HG02571 (cell line): ENCODE data around the gene RABEP2.
A peak's percentile ranks its signal among the peaks of the same experiment; 100 is the strongest.
"Not testable (repeated sequence)": the region's sequence is repeated elsewhere in the genome, so short reads cannot be mapped to it uniquely, and the experiment has no call there.

ENCODE experiments used
- ATAC-seq: cut with Tn5 transposase; IDR thresholded peaks from one replicate; pipeline ENCODE4 v1.9.1; 2021; ENCODE audit warnings: mild to moderate bottlenecking, moderate library complexity; ENCODE audit not compliant: unreplicated experiment

Gene RABEP2

DNA sequence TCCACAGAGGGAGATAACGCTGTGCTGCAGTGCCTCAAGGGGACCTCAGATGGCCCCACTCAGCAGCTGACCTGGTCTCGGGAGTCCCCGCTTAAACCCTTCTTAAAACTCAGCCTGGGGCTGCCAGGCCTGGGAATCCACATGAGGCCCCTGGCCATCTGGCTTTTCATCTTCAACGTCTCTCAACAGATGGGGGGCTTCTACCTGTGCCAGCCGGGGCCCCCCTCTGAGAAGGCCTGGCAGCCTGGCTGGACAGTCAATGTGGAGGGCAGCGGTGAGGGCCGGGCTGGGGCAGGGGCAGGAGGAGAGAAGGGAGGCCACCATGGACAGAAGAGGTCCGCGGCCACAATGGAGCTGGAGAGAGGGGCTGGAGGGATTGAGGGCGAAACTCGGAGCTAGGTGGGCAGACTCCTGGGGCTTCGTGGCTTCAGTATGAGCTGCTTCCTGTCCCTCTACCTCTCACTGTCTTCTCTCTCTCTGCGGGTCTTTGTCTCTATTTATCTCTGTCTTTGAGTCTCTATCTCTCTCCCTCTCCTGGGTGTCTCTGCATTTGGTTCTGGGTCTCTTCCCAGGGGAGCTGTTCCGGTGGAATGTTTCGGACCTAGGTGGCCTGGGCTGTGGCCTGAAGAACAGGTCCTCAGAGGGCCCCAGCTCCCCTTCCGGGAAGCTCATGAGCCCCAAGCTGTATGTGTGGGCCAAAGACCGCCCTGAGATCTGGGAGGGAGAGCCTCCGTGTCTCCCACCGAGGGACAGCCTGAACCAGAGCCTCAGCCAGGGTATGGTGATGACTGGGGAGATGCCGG is 7.5 kb upstream of the RABEP2 start:
- ATAC-seq = no peak

DNA sequence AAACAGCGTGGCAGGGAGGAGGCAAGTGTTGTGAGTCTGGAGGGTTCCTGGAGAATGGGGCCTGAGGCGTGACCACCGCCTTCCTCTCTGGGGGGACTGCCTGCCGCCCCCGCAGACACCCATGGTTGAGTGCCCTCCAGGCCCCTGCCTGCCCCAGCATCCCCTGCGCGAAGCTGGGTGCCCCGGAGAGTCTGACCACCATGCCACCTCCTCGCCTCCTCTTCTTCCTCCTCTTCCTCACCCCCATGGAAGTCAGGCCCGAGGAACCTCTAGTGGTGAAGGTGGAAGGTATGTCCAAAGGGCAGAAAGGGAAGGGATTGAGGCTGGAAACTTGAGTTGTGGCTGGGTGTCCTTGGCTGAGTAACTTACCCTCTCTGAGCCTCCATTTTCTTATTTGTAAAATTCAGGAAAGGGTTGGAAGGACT is 6.8 kb upstream of the RABEP2 start, which contains the start of gene CD19:
TSS of gene CD19 (plus strand) at position 171 of the 425 bp plus-strand sequence. CDS start at position 201, 30 bp downstream.
- no peak for ATAC-seq

DNA sequence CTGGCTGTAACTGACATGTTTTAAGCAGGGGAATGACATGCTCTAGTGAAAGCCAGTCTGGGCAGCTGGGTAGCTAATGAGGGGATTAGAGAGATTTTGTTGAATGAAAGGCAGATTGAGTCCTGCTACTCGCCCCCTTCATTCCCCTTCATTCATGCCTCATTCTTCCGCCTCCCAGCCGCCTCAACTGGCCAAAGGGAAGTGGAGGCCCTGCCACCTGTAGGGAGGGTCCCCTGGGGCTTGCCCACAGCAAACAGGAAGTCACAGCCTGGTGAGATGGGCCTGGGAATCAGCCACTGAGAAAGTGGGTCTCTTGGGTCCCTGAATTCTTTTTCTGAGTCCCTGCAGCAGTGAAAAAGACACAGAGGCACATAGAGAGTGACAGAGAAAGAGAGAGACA is 5.6 kb upstream of the RABEP2 start:
- ATAC-seq = no peak

DNA sequence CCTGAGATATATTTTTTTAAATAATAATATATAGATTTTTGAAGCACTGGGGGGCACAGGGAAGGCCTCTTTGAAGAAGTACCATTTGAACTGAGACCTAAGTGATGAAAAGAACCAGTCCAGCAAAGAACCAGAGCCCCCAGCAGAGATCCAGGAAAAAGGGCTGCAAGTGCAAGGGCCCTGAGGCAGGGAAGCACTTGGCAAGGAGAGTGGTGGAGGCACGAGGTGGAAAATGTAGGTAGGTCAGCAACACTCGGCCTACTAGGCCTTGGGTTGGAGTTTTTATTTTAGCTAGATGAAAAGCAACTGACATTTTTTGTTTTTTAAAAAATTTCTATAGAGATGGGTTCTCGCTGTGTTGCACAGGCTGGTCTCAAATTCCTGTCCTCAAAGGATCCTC is 5.2 kb upstream of the RABEP2 start:
- no peak for ATAC-seq

DNA sequence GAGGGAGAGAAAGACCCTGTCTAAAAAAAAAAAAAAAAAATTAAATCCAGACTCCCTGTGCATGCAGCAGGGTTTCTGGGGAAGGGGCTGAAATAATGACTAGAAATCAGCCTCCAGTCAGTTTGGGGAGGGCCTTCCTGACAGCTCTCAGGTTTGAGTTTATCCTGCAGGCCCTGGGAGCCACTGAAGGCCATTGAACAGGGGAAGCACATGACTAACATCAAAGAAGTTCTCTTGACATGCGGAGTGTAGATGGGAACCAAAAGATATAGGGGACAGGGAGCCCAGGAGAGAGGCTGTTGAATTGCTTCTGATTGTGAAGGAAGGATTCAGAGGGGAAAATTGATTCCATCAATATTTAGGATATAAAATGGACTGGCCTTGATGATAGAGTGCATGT is 2.8 kb upstream of the RABEP2 start:
- no peak for ATAC-seq

DNA sequence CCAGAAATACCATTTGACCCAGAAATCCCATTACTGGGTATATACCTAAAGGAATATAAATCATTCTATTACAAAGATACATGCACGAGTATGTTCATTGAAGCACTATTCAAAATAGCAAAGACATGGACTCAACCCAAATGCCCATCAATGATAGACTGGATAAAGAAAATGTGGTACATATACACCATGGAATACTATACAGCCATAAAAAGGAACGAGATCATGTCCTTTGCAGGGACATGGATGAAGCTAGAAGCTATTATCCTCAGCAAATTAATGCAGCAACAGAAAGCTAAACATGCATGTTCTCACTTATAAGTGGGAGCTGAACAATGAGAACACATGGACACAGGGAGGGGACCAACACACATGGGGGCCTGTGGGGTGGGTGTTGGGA is 1.2 kb upstream of the RABEP2 start:
- not testable (repeated sequence) for ATAC-seq

DNA sequence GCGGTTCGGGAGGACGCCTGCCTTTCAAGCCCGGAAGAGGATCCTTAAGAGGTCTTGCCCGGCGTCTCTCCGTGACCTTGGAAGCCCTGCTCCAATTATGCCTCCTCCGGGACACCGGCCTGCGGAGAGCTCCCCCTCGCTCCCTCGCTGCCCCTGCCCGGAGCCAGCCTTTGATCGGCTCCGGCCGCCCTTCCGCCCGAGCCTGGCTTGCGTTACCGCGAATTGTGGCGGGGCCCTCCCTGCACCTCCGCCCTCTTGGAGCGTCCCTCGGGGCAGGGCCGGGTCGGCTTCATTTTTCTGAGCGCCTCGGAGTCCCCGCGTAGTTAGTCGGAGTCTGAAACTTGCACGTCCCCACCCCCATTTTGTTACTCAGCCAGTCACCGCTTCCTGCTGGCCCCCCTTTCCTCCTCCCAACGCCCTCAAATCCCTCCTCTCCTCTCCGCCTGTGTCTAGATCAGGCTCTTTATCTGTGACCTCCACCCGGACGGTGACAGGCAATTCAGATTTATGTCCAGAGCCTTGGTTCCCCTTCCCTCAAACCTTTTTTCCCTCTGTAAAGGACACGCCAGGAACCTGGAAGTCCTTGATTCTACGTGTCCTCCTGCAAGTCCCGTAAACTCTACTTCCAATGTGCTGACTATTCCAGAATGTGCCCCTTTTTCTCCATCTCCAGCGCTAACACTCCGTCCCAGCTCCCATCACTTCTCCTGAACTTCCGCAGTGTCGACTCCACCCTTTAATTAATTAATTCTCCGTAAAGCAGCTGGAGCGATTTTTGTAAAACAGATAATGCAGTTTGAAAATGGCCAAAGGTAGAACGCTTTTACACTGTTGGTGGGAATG is 569 bp upstream of the RABEP2 start:
- ATAC-seq = peak; percentile 26

DNA sequence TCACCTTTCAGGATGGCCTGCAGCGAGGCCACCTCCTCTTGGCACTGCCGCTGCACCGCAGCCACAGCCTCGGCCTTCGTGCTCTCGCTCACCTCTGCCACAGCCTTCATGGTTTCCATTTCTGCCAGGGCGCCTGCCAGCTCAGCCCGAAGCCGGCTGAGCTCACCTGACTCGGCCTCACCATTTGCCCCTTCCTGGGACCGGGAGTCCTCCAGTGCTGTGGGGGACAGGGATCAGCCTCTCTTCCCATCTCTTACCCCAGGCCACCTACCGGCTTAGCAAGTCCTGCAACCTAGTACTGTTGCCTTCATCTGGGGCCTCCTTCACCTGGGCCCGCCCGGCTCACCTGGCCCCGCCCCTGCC is 658 bp downstream of the RABEP2 start:
- ATAC-seq = peak; percentile 5

DNA sequence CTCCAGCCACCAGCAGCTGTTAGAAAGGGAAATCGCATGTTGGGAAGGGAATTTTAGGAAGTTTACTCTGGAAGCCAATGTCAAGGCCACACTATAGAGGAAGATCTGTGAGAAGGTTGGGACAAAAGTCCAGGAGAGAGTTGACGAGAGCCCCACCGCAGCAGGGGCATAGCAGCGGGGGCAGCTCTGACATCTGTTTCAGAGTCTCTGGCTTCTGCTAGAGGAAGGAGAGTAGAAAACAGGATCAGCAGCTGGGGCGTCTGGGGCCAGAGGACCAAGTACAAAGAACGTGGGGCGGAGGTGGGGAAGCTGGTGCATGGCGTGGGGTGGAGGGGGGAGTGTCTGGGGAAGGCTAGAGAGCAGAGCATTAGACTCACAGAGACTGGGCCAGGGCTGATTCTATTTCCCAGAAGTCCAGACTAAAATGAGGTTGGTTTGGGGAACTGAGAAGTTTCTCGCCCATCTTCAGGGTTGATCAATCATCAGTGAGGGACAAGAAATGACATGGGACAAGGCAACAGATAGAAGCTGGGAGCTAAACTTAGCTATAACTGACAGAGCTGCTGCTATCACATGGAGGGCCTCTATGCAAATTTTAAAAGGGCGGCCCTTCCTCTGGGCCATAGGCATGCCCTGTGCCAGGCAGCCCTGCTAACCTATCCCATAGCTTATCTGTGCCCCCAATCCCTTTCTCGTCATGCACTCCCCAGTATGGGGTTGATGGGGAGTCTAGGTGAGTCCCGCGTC is 1.2 kb downstream of the RABEP2 start:
- ATAC-seq = peak; percentile 38

DNA sequence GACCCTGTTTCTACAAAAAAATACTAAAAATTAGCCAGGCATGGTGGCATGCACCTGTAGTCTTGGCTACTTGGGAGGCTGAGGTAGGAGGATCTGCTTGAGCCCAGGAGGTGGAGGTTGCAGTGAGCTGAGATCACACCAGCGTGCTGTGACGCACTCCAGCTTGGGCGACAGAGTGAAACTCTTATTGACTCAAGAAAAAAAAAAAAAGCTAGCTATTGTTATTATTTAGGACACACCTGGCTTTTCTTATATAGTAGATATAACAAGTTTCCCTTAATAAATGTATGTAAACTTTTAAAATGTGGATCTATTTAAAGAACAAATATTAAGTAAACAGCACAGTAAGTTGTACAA is 1.8 kb downstream of the RABEP2 start:
- no peak for ATAC-seq

DNA sequence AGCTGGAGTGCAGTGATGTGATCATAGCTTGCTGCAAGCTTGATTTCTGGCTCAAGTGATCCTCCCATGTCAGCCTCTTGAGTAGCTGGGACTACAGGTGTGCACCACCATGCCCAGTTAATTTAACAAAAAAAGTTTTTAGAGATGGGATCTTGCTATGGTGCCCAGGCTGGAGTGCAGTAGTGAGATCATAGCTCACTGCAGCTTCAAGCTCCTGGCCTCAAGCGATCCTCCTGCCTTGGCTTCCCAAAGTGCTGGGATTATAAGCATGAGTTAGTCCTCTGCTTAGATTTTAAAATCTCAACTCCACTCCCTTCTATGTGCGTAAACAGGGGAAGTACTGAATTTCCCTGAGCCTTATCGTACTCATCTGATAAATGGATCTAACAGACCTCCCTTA is 6.3 kb downstream of the RABEP2 start:
- no peak for ATAC-seq

DNA sequence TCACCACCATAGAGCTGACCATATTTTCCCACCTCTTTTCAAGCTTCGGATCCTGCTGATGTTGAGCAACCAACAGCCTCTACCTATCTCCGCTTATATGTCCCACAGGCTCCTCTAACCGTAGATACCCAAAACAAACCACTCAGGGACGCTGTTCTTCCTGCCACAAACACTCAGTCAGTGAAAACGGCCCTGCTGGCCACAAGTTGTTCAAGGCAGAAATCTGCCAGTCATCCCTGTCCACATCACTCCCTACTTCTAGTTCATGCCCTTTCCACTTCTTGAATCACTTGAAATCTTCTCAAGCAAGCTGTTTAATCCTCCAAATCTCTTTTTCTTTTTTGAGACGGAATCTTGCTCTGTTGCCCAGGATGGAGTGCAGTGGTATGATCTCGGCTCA is 7.9 kb downstream of the RABEP2 start:
- no peak for ATAC-seq

DNA sequence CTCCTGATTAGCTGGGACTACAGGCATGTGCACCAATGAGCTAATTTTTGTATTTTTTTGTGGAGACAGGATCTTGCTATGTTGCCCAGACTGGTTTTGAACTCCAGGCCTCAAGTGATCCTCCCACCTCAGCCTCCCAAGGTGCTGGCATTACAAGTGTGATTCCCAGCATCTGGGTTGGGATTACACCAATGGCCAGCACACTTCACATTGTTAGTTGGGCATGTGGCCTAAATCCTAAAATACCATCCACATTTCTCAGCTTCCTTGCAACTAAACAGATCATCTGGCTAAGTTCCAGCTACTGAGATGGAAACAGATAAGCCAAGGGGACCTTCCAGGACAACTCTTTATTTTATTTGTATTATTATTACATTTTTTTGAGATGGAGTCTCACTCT is 9.9 kb downstream of the RABEP2 start:
- ATAC-seq = no peak

DNA sequence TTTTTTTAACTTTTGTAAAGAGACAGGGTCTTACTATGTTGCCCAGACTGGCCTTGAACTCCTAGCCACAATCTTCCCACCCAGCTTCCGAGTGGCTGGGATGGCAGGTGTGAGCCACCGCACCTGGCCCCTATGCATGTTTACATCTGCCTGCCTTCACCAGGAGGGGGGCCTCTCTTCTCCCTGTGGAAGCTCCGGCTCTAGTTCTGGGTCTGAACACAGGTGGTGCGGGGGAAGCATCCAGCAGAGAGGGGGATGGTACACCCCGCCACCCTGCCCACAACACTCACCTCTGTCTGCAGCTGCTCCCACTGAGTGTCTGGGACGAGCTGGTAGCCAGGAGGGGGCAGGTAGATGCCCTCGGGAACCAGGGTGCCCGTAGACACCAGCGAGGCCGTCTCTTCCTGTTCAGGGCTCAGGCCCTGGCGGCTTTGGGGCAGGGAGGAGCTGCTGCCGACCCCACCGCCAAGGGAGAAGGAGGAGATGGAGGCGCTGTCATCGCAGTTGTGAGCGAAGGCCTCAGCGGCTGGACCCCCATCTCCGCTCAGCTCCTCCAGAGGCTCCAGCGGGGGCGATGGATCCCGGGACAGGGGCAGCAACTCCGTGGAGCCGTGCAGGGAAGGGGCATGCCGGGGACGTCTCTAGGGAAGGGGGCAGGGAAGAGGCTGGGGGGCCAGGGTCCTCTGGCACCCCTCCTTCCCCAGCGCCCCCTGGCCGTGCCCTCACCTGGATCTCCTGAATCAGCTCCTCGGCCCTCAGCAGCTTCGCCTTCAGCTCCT is 10.9 kb downstream of the RABEP2 start:
- ATAC-seq = no peak

DNA sequence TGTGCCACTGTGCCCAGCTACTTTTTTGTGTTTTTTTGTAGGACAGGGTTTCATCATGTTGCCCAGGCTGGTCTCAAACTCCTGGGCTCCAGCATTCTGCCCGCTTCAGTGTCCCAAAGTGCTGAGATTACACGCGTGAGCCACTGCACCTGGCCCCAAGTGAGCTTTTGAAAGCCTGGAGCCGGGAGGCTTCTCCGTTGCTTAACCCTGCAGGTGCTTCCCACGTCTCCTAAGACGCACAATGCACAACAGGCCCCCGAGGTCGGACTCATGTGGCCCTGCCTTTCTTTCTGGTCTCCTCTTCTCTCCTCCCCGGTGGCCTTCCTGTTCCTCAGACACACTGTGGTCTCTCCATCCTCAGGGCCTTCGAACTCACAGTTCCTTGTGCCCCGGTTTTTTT is 12.5 kb downstream of the RABEP2 start:
- no peak for ATAC-seq

DNA sequence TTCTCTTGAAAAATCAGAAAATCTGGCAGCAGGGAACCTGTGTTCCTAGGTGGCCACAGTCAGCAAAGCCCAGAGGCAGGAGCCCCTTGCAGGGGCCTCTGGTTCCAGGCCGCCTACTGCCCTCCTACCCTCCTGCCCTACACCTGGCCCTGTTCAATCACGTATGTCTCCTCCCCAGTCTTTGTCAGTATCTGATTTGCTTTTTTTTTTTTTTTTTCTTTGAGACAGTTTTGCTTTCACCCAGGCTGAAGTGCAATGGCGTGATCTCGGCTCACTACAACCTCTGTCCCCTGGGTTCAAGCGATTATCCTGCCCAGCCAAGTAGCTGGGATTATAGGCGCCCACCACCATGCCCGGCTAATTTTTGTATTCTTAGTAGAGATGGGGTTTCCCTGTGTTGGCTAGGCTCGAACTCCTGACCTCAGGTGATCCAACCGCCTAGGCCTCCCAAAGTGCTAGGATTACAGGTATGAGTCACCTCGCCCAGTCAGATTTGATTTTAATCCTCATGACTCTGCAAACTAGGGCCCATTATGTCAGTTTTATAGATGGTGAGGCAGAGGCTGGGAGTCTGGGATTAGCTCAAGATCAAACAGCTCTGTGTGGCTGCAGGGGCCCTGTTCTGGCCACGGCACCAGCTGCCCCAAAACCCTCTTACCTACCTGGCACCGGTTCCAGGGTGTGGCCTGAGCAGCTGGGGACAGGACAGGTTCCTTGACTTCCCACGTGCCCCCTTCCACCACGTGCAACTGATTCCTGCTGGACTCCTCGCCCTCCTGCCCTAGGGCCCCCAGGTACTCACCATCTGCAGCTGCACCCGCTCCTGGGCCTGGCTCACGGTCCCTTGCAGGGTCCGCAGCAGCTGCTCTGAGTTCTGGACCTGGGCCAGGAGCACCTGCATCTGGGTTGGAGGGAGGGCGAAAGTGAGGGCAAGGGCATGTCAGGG is 14.7 kb downstream of the RABEP2 start:
- ATAC-seq = no peak

DNA sequence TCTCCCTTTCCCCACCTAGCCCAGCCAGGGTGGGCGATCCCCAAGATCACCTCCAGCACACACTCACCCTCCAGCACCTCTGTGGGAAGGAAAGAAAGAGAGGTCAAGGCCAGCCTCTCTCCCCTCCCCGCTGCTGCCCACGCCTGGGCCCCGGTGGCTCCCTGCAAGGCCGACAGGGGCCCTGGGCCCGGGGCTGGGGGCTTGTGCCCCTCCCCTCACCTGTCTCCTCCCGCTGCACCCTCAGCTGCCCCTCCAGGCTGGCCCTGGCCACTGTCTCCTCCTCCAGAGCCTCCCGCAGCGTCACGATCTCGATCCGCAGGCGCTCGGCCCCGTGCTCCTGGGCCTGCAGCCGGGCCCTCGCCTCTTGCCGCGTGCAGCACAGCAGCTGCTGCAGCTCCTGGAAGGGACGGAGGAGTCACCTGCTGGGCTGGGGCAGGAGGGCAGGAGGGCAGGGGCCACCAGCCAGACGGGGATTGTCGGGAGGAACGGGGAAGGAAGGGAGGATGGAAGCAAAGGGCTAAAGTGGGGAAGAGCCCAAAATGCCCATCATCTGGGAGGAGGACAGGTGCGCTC is 19.2 kb downstream of the RABEP2 start:
- ATAC-seq = no peak

DNA sequence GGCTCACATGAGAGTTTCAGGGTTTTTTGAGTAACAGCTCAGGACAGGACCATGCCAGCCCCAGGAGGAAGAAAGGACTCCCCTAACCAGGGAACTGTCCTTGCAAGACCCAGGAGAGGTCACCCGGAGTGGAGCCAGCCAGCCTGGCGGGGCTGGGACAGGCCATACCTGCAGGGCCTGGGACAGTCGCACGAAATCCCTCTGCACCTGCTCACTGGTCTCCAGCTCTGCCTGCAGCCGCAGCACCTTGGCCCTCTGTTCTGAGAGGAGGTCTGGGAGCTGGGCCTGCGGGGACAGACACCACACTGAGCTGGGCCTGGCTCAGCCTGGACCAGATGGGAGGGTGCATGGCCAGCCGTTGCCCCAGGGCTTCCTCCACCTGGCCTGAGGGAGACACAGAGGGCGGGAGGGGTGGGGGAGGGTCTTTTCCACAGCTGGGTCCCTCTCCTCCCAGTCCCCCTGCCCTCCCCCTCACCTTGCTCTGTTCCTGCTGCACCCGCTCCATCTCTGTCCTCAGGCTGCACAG is 19.7 kb downstream of the RABEP2 start:
- no peak for ATAC-seq

DNA sequence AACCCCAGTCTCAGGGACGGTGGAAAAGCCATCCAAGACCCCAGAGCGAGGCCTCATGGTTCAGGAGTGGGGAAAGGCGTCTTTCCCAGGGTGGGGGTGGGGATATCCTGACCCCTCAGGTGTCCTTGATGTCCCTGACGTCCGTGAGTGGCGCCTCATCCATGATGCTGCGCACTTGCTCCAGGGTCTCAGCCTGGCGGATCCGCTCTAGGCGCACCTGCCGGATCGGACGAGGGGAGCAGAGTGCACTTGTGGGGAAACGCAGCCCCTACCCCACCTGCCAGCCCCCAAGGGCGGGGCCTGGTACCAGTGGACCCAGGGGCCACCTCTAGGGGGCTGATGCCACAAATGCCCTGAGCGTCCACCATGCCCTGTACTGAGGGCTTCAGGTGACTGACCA is 20.2 kb downstream of the RABEP2 start:
- no peak for ATAC-seq
